ENCODE measurements around the gene FUT2. TPM values are rescaled to one million over a fixed set of nuclear protein-coding genes. Genes with fewer than 3 reads are reported as not detected.

Gene FUT2
- total RNA-seq, 1 donor from 2014 or later: 2.4 TPM

GRCh38 chr19:48751845-48752495 is 56.2 kb downstream of the FUT2 start:
- Mint-ChIP-seq H3K36me3 (ENCODE audit: insufficient read depth) (peaks cover 3% of the 10 kb centered on the region), H3K4me3 (ENCODE audit: low read depth) (peak overlapping the region; percentile 82), H3K9me3 (ENCODE audit: low read depth) (no peaks in the 10 kb centered on the region), H3K4me1 (ENCODE audit: low read depth) (peaks cover 14% of the 10 kb centered on the region), H3K27ac (peak overlapping the region; percentile 68), H3K27me3 (peaks cover 8% of the 10 kb centered on the region)
- DNase-seq (ENCODE audit: low spot score, unreplicated experiment): no peak
- TF ChIP-seq, protein P1, sequence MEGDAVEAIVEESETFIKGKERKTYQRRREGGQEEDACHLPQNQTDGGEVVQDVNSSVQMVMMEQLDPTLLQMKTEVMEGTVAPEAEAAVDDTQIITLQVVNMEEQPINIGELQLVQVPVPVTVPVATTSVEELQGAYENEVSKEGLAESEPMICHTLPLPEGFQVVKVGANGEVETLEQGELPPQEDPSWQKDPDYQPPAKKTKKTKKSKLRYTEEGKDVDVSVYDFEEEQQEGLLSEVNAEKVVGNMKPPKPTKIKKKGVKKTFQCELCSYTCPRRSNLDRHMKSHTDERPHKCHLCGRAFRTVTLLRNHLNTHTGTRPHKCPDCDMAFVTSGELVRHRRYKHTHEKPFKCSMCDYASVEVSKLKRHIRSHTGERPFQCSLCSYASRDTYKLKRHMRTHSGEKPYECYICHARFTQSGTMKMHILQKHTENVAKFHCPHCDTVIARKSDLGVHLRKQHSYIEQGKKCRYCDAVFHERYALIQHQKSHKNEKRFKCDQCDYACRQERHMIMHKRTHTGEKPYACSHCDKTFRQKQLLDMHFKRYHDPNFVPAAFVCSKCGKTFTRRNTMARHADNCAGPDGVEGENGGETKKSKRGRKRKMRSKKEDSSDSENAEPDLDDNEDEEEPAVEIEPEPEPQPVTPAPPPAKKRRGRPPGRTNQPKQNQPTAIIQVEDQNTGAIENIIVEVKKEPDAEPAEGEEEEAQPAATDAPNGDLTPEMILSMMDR (IDR thresholded peaks at IDR 0.05; ENCODE audit: unreplicated experiment): no peak

GRCh38 chr19:48752496-48753365 is 57.0 kb downstream of the FUT2 start, which contains the start of gene FUT1:
Gene FUT1, minus strand, starts transcription at chr19:48752641. Its CDS starts 1,360 bp downstream, at chr19:48751281.
- Mint-ChIP-seq H3K27ac (peak within 1 kb of the TSS; percentile 97), H3K27me3 (peaks cover 8% of the 10 kb centered on the region), H3K9me3 (ENCODE audit: low read depth) (no peaks in the 10 kb centered on the region), H3K4me1 (ENCODE audit: low read depth) (peaks cover 14% of the 10 kb centered on the region), H3K4me3 (ENCODE audit: low read depth) (peak within 1 kb of the TSS; percentile 82), H3K36me3 (ENCODE audit: insufficient read depth) (peaks cover 3% of the 10 kb centered on the region)
- TF ChIP-seq, protein P1 (IDR thresholded peaks at IDR 0.05; ENCODE audit: unreplicated experiment): peak; percentile 59
- DNase-seq (ENCODE audit: low spot score, unreplicated experiment): peak; percentile 92

DNA sequence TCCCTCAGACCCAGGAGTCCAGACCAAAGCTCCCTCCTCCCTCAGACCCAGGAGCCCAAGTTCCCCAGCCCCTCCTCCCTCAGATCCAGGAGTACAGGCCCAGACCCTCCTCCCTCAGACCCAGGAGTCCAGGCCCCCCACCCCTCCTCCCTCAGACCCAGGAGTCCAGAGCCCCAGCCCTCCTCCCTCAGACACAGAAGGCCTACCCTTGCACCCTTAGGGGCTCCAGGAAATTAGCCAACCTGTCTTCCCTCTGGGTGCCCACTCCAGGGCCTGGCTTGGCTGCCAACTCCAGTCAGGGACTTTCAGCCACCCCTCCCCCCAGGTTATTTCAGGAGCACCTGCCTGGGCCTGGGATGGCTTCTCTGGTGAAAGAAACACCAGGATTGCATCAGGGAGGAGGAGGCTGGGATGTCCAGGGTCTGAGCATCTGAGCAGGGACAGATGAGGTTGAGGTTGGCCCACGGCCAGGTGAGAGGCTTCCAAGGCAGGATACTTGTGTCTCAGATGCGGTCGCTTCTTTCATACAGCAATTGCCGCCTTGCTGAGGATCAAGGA is 59.4 kb downstream of the FUT2 start, which contains the start of gene FGF21:
FGF21 (plus strand) TSS at position 441 of the 558 bp plus-strand sequence. CDS start 713 bp downstream, outside the sequence.
- H3K27me3 Mint-ChIP-seq: peaks cover 8% of the 10 kb centered on the region
- peaks cover 3% of the 10 kb centered on the region for H3K36me3 Mint-ChIP-seq (ENCODE audit: insufficient read depth)
- H3K27ac Mint-ChIP-seq: no peak within 1 kb of the TSS
- H3K4me3 Mint-ChIP-seq (ENCODE audit: low read depth): peak within 1 kb of the TSS; percentile 44
- TF ChIP-seq, protein P1 (IDR thresholded peaks at IDR 0.05; ENCODE audit: unreplicated experiment): no peak
- no peak for DNase-seq (ENCODE audit: low spot score, unreplicated experiment)
- H3K4me1 Mint-ChIP-seq (ENCODE audit: low read depth): peaks cover 14% of the 10 kb centered on the region
- no peaks in the 10 kb centered on the region for H3K9me3 Mint-ChIP-seq (ENCODE audit: low read depth)

Other genes with a start within 250 kb of the FUT2 start
- gene GRWD1, start 250.0 kb upstream of the FUT2 start, total RNA-seq: 35.7 and 35.9 TPM in 2 replicates
- gene KCNJ14, start 240.4 kb upstream of the FUT2 start, total RNA-seq: 2.0 TPM in 2 replicates
- 248 TPM in 2 replicates for gene CYTH2, start 226.6 kb upstream of the FUT2 start, total RNA-seq
- gene LMTK3, start 184.1 kb upstream of the FUT2 start, total RNA-seq: 11.4 and 12.7 TPM in 2 replicates
- not detected in 2 replicates for gene SULT2B1, start 143.8 kb upstream of the FUT2 start, total RNA-seq
- not detected in 2 replicates for gene SPACA4, start 89.2 kb upstream of the FUT2 start, total RNA-seq
- gene FAM83E, start 80.9 kb upstream of the FUT2 start, total RNA-seq: 3.8 and 4.3 TPM in 2 replicates
- gene RPL18, start 76.8 kb upstream of the FUT2 start, total RNA-seq: 1,379 and 1,392 TPM in 2 replicates
- gene SPHK2, start 76.5 kb upstream of the FUT2 start, total RNA-seq: 137 and 138 TPM in 2 replicates
- gene DBP, start 58.6 kb upstream of the FUT2 start, total RNA-seq: 5.1 and 5.3 TPM in 2 replicates
- gene CA11, start 49.8 kb upstream of the FUT2 start, total RNA-seq: 8.9 and 9.6 TPM in 2 replicates
- 0.91 and 1.0 TPM in 2 replicates for gene NTN5, start 23.0 kb upstream of the FUT2 start, total RNA-seq
- gene MAMSTR, start 23.8 kb downstream of the FUT2 start, total RNA-seq: 2.0 and 2.1 TPM in 2 replicates
- 1.9 and 2.4 TPM in 2 replicates for gene RASIP1, start 44.6 kb downstream of the FUT2 start, total RNA-seq
- gene IZUMO1, start 50.9 kb downstream of the FUT2 start, total RNA-seq: 0.55 and 1.0 TPM in 2 replicates
- 5.4 and 6.9 TPM in 2 replicates for gene FUT1, start 56.7 kb downstream of the FUT2 start, total RNA-seq
- not detected in 2 replicates for gene FGF21, start 59.6 kb downstream of the FUT2 start, total RNA-seq
- 61.0 and 70.0 TPM in 2 replicates for gene BCAT2, start 115.1 kb downstream of the FUT2 start, total RNA-seq
- gene HSD17B14, start 140.5 kb downstream of the FUT2 start, total RNA-seq: 20.5 and 22.1 TPM in 2 replicates
- 8.5 and 11.7 TPM in 2 replicates for gene PLEKHA4, start 172.6 kb downstream of the FUT2 start, total RNA-seq
- gene PPP1R15A, start 176.4 kb downstream of the FUT2 start, total RNA-seq: 44.5 and 48.9 TPM in 2 replicates
- gene TULP2, start 202.8 kb downstream of the FUT2 start, total RNA-seq: 0.46 TPM in 1 of 2 replicates, not detected in the other
- gene NUCB1, start 204.3 kb downstream of the FUT2 start, total RNA-seq: 149 and 165 TPM in 2 replicates
- 1.1 and 1.8 TPM in 2 replicates for gene DHDH, start 237.7 kb downstream of the FUT2 start, total RNA-seq